Measurements from ENCODE around the gene ANO1.
"Not testable (repeated sequence)": the region's sequence is repeated elsewhere in the genome, so short reads cannot be mapped to it uniquely, and the experiment has no call there.

ANO1 gene

GRCh38 chr11:70217388-70217787, 139.3 kb downstream of the ANO1 start:
- not testable (repeated sequence) for DNase-seq

- DNase-seq: not testable (repeated sequence)
Measured at GRCh38 chr11:70218076-70218475, 140.0 kb downstream of the ANO1 start.

GRCh38 chr11:70220136-70220535, 142.0 kb downstream of the ANO1 start:
- no peak for DNase-seq

- no peak for DNase-seq
Measured at GRCh38 chr11:70220920-70221319, 142.8 kb downstream of the ANO1 start.

GRCh38 chr11:70225681-70226177, 147.6 kb downstream of the ANO1 start:
- DNase-seq: no peak

GRCh38 chr11:70226183-70226582, 148.1 kb downstream of the ANO1 start:
- no peak for DNase-seq

GRCh38 chr11:70226967-70227366, 148.8 kb downstream of the ANO1 start:
- DNase-seq: peak in 2 of 3 donors; percentile 23 to 41

GRCh38 chr11:70229737-70230136, 151.6 kb downstream of the ANO1 start:
- no peak for DNase-seq

GRCh38 chr11:70230151-70230839, 152.2 kb downstream of the ANO1 start:
- DNase-seq: no peak

- no peak for DNase-seq
Measured at GRCh38 chr11:70230840-70231710, 153.0 kb downstream of the ANO1 start.

GRCh38 chr11:70233034-70233433, 154.9 kb downstream of the ANO1 start:
- no peak for DNase-seq

GRCh38 chr11:70233511-70233934, 155.4 kb downstream of the ANO1 start:
- DNase-seq: peak in 2 of 3 donors; percentile 13 to 25

- DNase-seq: no peak
Measured at GRCh38 chr11:70233962-70234361, 155.8 kb downstream of the ANO1 start.
